ENCODE measurements around the gene SMOC2. TPM values are rescaled to one million over a fixed set of nuclear protein-coding genes. Genes with fewer than 3 reads are reported as not detected.

The SMOC2 gene
- polyA plus RNA-seq, 1 of the 3 experiments (the other 2 are of a cell fraction), result not detected

DNA sequence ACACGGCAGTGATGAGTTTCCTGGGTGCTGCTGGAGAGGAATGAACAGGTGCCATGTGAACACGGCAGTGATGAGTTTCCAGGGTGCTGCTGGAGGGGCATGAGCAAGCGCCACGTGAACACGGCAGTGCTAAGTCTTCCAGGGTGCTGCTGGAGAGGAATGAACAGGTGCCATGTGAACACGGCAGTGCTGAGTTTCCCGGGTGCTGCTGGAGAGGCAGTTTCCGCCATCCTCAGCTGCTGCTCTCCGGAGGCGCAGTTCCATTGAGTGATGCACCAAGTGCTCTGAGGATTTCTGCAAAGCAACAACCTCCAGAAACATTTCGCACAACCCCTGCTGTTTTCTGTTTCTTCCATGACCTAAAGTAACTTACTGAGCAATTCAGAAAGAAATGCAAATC lies 155.4 kb downstream of the SMOC2 start (continued):
- TF ChIP-seq, protein P1, sequence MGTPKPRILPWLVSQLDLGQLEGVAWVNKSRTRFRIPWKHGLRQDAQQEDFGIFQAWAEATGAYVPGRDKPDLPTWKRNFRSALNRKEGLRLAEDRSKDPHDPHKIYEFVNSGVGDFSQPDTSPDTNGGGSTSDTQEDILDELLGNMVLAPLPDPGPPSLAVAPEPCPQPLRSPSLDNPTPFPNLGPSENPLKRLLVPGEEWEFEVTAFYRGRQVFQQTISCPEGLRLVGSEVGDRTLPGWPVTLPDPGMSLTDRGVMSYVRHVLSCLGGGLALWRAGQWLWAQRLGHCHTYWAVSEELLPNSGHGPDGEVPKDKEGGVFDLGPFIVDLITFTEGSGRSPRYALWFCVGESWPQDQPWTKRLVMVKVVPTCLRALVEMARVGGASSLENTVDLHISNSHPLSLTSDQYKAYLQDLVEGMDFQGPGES (IDR thresholded peaks at IDR 0.05; ENCODE audit: low read depth, low read length), result no peak

DNA sequence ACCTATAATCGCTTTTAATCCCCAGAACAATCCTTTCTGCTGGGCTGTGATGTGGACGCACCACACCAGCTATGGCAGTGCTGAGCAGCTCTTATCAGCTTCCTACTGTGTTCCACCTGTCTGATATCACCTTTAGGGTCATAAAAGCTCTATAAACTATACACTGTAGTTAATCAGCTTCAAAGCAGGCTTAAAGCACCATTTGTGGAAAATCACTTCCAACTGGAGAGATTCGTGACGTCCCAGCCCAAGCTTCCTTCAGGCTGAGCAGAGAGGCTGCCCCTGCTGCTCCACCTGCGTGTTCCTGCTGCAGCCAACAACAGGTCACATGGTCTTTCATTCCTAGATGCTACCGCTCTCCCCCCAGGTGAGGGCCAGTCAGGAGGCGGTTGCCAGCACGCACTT lies 156.5 kb downstream of the SMOC2 start:
- Histone ChIP-seq H3K4me2 (no peak overlapping the region), H2AFZ (ENCODE audit: low read depth) (no peak overlapping the region), H3K27me3 (ENCODE audit: insufficient read depth) (no peaks in the 10 kb centered on the region), H3F3A (replicated peaks; ENCODE audit: insufficient read depth) (no peaks in the 10 kb centered on the region), H3K4me1 (ENCODE audit: control insufficient read depth in 1 of 2, insufficient read depth in 2 of 2, low read depth in 1 of 2, low read length in 1 of 2) (no peaks in the 10 kb centered on the region; a peak in 1 of 4 replicates), H4K20me1 (ENCODE audit: insufficient read depth) (no peaks in the 10 kb centered on the region), H3K36me3 (replicated peaks in 1 of 2; ENCODE audit: control insufficient read depth in 1 of 2, insufficient read depth in 2 of 2, low read length in 1 of 2) (no peaks in the 10 kb centered on the region), H3K9me2 (no peaks in the 10 kb centered on the region), H3K27ac (ENCODE audit: low read depth in 2 of 2, low read length in 1 of 2) (no peak overlapping the region), H3K9me3 (no peaks in the 10 kb centered on the region), H3K9ac (no peak overlapping the region), H3K79me2 (ENCODE audit: insufficient read depth) (no peaks in the 10 kb centered on the region), H3K4me3 (ENCODE audit: low read depth in 2 of 2, low read length in 1 of 2) (no peak overlapping the region)
- CTCF ChIA-PET, result no interaction called here
- TF ChIP-seq TCF12 (IDR thresholded peaks at IDR 0.05), result no peak
- TF ChIP-seq NFIC (IDR thresholded peaks at IDR 0.05; ENCODE audit: borderline replicate concordance), result no peak
- TF ChIP-seq EZH2phosphoT487 (IDR thresholded peaks at IDR 0.05; ENCODE audit: borderline replicate concordance, low read depth), result no peak
- TF ChIP-seq TEAD4 (IDR thresholded peaks at IDR 0.05; ENCODE audit: borderline replicate concordance, insufficient read depth), result no peak
- TF ChIP-seq, protein P2, sequence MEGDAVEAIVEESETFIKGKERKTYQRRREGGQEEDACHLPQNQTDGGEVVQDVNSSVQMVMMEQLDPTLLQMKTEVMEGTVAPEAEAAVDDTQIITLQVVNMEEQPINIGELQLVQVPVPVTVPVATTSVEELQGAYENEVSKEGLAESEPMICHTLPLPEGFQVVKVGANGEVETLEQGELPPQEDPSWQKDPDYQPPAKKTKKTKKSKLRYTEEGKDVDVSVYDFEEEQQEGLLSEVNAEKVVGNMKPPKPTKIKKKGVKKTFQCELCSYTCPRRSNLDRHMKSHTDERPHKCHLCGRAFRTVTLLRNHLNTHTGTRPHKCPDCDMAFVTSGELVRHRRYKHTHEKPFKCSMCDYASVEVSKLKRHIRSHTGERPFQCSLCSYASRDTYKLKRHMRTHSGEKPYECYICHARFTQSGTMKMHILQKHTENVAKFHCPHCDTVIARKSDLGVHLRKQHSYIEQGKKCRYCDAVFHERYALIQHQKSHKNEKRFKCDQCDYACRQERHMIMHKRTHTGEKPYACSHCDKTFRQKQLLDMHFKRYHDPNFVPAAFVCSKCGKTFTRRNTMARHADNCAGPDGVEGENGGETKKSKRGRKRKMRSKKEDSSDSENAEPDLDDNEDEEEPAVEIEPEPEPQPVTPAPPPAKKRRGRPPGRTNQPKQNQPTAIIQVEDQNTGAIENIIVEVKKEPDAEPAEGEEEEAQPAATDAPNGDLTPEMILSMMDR (IDR thresholded peaks at IDR 0.05), result no peak
- TF ChIP-seq TAF1 (IDR thresholded peaks at IDR 0.05; ENCODE audit: borderline replicate concordance, low read depth, low read length), result no peak
- TF ChIP-seq, protein P3, sequence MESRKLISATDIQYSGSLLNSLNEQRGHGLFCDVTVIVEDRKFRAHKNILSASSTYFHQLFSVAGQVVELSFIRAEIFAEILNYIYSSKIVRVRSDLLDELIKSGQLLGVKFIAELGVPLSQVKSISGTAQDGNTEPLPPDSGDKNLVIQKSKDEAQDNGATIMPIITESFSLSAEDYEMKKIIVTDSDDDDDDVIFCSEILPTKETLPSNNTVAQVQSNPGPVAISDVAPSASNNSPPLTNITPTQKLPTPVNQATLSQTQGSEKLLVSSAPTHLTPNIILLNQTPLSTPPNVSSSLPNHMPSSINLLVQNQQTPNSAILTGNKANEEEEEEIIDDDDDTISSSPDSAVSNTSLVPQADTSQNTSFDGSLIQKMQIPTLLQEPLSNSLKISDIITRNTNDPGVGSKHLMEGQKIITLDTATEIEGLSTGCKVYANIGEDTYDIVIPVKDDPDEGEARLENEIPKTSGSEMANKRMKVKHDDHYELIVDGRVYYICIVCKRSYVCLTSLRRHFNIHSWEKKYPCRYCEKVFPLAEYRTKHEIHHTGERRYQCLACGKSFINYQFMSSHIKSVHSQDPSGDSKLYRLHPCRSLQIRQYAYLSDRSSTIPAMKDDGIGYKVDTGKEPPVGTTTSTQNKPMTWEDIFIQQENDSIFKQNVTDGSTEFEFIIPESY (IDR thresholded peaks at IDR 0.05; ENCODE audit: borderline replicate concordance, low read depth), result no peak
- TF ChIP-seq, protein P4, sequence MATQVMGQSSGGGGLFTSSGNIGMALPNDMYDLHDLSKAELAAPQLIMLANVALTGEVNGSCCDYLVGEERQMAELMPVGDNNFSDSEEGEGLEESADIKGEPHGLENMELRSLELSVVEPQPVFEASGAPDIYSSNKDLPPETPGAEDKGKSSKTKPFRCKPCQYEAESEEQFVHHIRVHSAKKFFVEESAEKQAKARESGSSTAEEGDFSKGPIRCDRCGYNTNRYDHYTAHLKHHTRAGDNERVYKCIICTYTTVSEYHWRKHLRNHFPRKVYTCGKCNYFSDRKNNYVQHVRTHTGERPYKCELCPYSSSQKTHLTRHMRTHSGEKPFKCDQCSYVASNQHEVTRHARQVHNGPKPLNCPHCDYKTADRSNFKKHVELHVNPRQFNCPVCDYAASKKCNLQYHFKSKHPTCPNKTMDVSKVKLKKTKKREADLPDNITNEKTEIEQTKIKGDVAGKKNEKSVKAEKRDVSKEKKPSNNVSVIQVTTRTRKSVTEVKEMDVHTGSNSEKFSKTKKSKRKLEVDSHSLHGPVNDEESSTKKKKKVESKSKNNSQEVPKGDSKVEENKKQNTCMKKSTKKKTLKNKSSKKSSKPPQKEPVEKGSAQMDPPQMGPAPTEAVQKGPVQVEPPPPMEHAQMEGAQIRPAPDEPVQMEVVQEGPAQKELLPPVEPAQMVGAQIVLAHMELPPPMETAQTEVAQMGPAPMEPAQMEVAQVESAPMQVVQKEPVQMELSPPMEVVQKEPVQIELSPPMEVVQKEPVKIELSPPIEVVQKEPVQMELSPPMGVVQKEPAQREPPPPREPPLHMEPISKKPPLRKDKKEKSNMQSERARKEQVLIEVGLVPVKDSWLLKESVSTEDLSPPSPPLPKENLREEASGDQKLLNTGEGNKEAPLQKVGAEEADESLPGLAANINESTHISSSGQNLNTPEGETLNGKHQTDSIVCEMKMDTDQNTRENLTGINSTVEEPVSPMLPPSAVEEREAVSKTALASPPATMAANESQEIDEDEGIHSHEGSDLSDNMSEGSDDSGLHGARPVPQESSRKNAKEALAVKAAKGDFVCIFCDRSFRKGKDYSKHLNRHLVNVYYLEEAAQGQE (IDR thresholded peaks at IDR 0.05; ENCODE audit: low read depth, low read length), result no peak
- no peak for TF ChIP-seq ELF1 (IDR thresholded peaks at IDR 0.05)
- no peak for TF ChIP-seq MEF2A (IDR thresholded peaks at IDR 0.05; ENCODE audit: borderline replicate concordance, low read depth)
- TF ChIP-seq MXI1 (IDR thresholded peaks at IDR 0.05; ENCODE audit: low read depth, low read length), result no peak
- no peak for TF ChIP-seq EP300 (IDR thresholded peaks at IDR 0.05; ENCODE audit: borderline replicate concordance in 1 of 2, low read depth in 1 of 2, low read length in 1 of 2)
- TF ChIP-seq, protein P5, sequence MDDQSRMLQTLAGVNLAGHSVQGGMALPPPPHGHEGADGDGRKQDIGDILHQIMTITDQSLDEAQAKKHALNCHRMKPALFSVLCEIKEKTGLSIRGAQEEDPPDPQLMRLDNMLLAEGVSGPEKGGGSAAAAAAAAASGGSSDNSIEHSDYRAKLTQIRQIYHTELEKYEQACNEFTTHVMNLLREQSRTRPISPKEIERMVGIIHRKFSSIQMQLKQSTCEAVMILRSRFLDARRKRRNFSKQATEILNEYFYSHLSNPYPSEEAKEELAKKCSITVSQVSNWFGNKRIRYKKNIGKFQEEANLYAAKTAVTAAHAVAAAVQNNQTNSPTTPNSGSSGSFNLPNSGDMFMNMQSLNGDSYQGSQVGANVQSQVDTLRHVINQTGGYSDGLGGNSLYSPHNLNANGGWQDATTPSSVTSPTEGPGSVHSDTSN (IDR thresholded peaks at IDR 0.05), result no peak
- no peak for TF ChIP-seq NRF1 (IDR thresholded peaks at IDR 0.05; ENCODE audit: low read depth, low read length)
- TF ChIP-seq GABPA (IDR thresholded peaks at IDR 0.05; ENCODE audit: low read depth), result no peak
- no peak for TF ChIP-seq JUND (IDR thresholded peaks at IDR 0.05)
- POLR2A ChIA-PET, result no interaction called here
- DNase-seq, result no peak
- 47% methylated on average over 8 of the region's 8 CpGs for WGBS (ENCODE audit: low lambda C conversion rate)
